HCT116 (cell line): Measurements from ENCODE around the gene AP4M1. TPM values are rescaled to one million over a fixed set of nuclear protein-coding genes. Genes with fewer than 3 reads are reported as not detected.

ENCODE experiments used
- ATAC-seq: fragments of 200-7000 bp; cut with Tn5 transposase; 2 replicates; pipeline ENCODE4 v1.9.1; 2020; ENCODE audit warnings: mild to moderate bottlenecking, moderate library complexity
- BruUV-seq: library from RNA; stranded (reverse); fragments of 400-500 nt; replicated peaks from 2 replicates; lab custom pipeline; 2021; lab: Mats Ljungman, UMichigan
- CTCF ChIA-PET: fragments of 300-600 bp; sonication (Branson Sonifier 250); formaldehyde crosslinking; loops from one replicate; lab custom pipeline; 2021; ENCODE audit warnings: antibody characterized with exemption; lab: Charles Lee
- POLR2A ChIA-PET: fragments of 300-600, 350-600 bp; sonication (Branson Sonifier 250); formaldehyde crosslinking; loops from one replicate; lab custom pipeline; 2021; ENCODE audit warnings: antibody characterized with exemption; lab: Charles Lee
- RAD21 ChIA-PET, 2 experiments: fragments of 300-600 bp; sonication (Branson Sonifier 250); formaldehyde crosslinking; loops; one replicate each; lab custom pipeline; 2023; ENCODE audit warnings: low total read pairs in 2 of 2; ENCODE audit not compliant: uncharacterized antibody in 2 of 2, unreplicated experiment in 2 of 2, low non-redundant PET in 1 of 2; lab: Charles Lee
- DNase-seq: peaks from one replicate; pipeline ENCODE4 v3.0.0-alpha.2; 2010; ENCODE audit warnings: low read depth, low spot score
- H2AFZ ChIP-seq: fragments of 200-600 bp; shearing (Covaris generic), sonication (generic); 2 replicates; pipeline ENCODE4 v1.6.1; 2017; ENCODE audit warnings: low read depth, mixed run types, mixed read lengths, antibody characterized with exemption, low read length; ENCODE audit not compliant: poor library complexity, severe bottlenecking
- H3K27ac ChIP-seq: 2 replicates; pipeline ENCODE4 v1.5.1; 2012; ENCODE audit warnings: low read depth, low read length
- H3K27me3 ChIP-seq: fragments of 200-600 bp; sonication (generic); 2 replicates; pipeline ENCODE4 v1.6.1; 2016; ENCODE audit warnings: mixed run types, low read length, mixed read lengths; ENCODE audit not compliant: insufficient read depth
- H3K36me3 ChIP-seq, 2 experiments: fragments of 200-500 bp in 1 of 2; fragments of 200-600 bp in 1 of 2; sonication (Bioruptor generic) in 1 of 2; sonication (generic) in 1 of 2; 2 replicates each; pipeline versions ENCODE4 v1.5.1 to v1.6.1; 2014 to 2016; ENCODE audit warnings: low read length in 2 of 2, inconsistent platforms in 1 of 2, mixed read lengths in 1 of 2, mixed run types in 1 of 2; ENCODE audit not compliant: insufficient read depth in 2 of 2, control insufficient read depth in 1 of 2
- H3K4me1 ChIP-seq, 2 experiments: fragments of 200-600 bp in 1 of 2; sonication (generic) in 1 of 2; 2 replicates each; pipeline versions ENCODE4 v1.5.1 to v1.6.1; 2012 to 2017; ENCODE audit warnings: low read length in 2 of 2, inconsistent platforms in 1 of 2, mild to moderate bottlenecking in 1 of 2, mixed read lengths in 1 of 2, mixed run types in 1 of 2, moderate library complexity in 1 of 2; ENCODE audit not compliant: insufficient read depth in 2 of 2, control insufficient read depth in 1 of 2
- H3K4me2 ChIP-seq: fragments of 200-600 bp; sonication (generic); 2 replicates; pipeline ENCODE4 v1.6.1; 2017; ENCODE audit warnings: mixed run types, low read length, mixed read lengths
- H3K4me3 ChIP-seq, 2 experiments: fragments of 200-600 bp in 1 of 2; sonication (generic) in 1 of 2; replicated peaks in 1 of 2; 2 replicates each; pipeline ENCODE4 v1.5.1; 2011 to 2016; ENCODE audit warnings: low read length in 2 of 2, control low read depth in 1 of 2, low read depth in 1 of 2, mild to moderate bottlenecking in 1 of 2, mixed read lengths in 1 of 2, mixed run types in 1 of 2
- H3K79me2 ChIP-seq: fragments of 200-600 bp; sonication (generic); 2 replicates; pipeline ENCODE4 v1.6.1; 2017; ENCODE audit warnings: mild to moderate bottlenecking, mixed run types, low read length, moderate library complexity, mixed read lengths; ENCODE audit not compliant: insufficient read depth
- H3K9ac ChIP-seq: fragments of 200-600 bp; sonication (generic); 2 replicates; pipeline ENCODE4 v1.6.1; 2016; ENCODE audit warnings: low read length, mixed read lengths
- H3K9me2 ChIP-seq: fragments of 200-600 bp; sonication (generic), shearing (Covaris generic); 2 replicates; pipeline ENCODE4 v1.6.1; 2017; ENCODE audit warnings: mixed run types, mild to moderate bottlenecking, moderate library complexity; ENCODE audit not compliant: insufficient read depth
- H3K9me3 ChIP-seq, 2 experiments: fragments of 200-500 bp in 1 of 2; fragments of 200-600 bp in 1 of 2; sonication (Bioruptor generic) in 1 of 2; sonication (generic) in 1 of 2; 2 replicates each; pipeline ENCODE4 v1.6.1; 2014 to 2017; ENCODE audit warnings: low read length in 2 of 2, mixed read lengths in 2 of 2, inconsistent platforms in 1 of 2, low read depth in 1 of 2, mild to moderate bottlenecking in 1 of 2, mixed run types in 1 of 2, moderate library complexity in 1 of 2; ENCODE audit not compliant: control insufficient read depth in 1 of 2, insufficient read depth in 1 of 2
- H4K20me1 ChIP-seq: fragments of 200-600 bp; sonication (generic), shearing (Covaris generic); 2 replicates; pipeline ENCODE4 v1.6.1; 2017; ENCODE audit warnings: mixed run types, mild to moderate bottlenecking, moderate library complexity; ENCODE audit not compliant: insufficient read depth
- ATF3 ChIP-seq: IDR thresholded peaks from 2 replicates; pipeline ENCODE4 v1.6.1; 2012
- CBX3 ChIP-seq: IDR thresholded peaks from 2 replicates; pipeline ENCODE4 v1.6.1; 2012; ENCODE audit warnings: low read depth
- CEBPB ChIP-seq: IDR thresholded peaks from 2 replicates; pipeline ENCODE4 v1.6.1; 2012; ENCODE audit warnings: low read depth
- ELF1 ChIP-seq: IDR thresholded peaks from 2 replicates; pipeline ENCODE4 v1.6.1; 2012; ENCODE audit warnings: low read depth, borderline replicate concordance
- FOSL1 ChIP-seq: IDR thresholded peaks from 2 replicates; pipeline ENCODE4 v1.6.1; 2012; ENCODE audit warnings: low read depth
- JUND ChIP-seq: IDR thresholded peaks from 2 replicates; pipeline ENCODE4 v1.6.1; 2012
- MAX ChIP-seq: IDR thresholded peaks from 2 replicates; pipeline ENCODE4 v1.6.1; 2012
- POLR2A ChIP-seq: IDR thresholded peaks from 2 replicates; pipeline ENCODE4 v1.7.0; 2011; ENCODE audit warnings: borderline replicate concordance; ENCODE audit not compliant: insufficient read depth, insufficient read length; ENCODE audit errors: extremely low read depth
- POLR2AphosphoS5 ChIP-seq: IDR thresholded peaks from 2 replicates; pipeline ENCODE4 v1.6.1; 2011; ENCODE audit warnings: mild to moderate bottlenecking, low read depth, low read length, moderate library complexity
- RAD21 ChIP-seq: IDR thresholded peaks from 2 replicates; pipeline ENCODE4 v1.6.1; 2012; ENCODE audit warnings: low read depth, mild to moderate bottlenecking
- REST ChIP-seq: IDR thresholded peaks from 2 replicates; pipeline ENCODE4 v1.6.1; 2012; ENCODE audit warnings: low read depth
- SP1 ChIP-seq: IDR thresholded peaks from 2 replicates; pipeline ENCODE4 v1.6.1; 2012; ENCODE audit warnings: low read depth
- SRF ChIP-seq: IDR thresholded peaks from 2 replicates; pipeline ENCODE4 v1.6.1; 2012; ENCODE audit warnings: low read depth
- YY1 ChIP-seq: IDR thresholded peaks from 2 replicates; pipeline ENCODE4 v1.6.1; 2011; ENCODE audit warnings: low read length, low read depth, moderate library complexity, mild to moderate bottlenecking; ENCODE audit not compliant: insufficient replicate concordance; ENCODE audit errors: extremely low read depth
- ZBTB33 ChIP-seq: IDR thresholded peaks from 2 replicates; pipeline ENCODE4 v1.6.1; 2011; ENCODE audit warnings: mild to moderate bottlenecking, low read length, moderate library complexity; ENCODE audit not compliant: insufficient replicate concordance; ENCODE audit errors: extremely low read depth
- ZFX ChIP-seq: fragments of 450-650 bp; IDR thresholded peaks from 2 replicates; pipeline ENCODE4 v1.6.1; 2017
- ZNF274 ChIP-seq: fragments of 200-500 bp; sonication (Bioruptor generic); IDR thresholded peaks from 2 replicates; pipeline ENCODE4 v1.6.1; 2014; ENCODE audit warnings: mild to moderate bottlenecking, low read depth, low read length, inconsistent platforms
- intact Hi-C: fragments of 100-400 bp; cut with micrococcal nuclease; formaldehyde crosslinking; loops from 2 replicates; pipeline ENCODE4 v1.10.0; 2022
- total RNA-seq: library from RNA; stranded (reverse); gene quantifications from one replicate; pipeline ENCODE4 v1.2.1, GENCODE V29; 2021; ENCODE audit not compliant: unreplicated experiment

The AP4M1 gene
- total RNA-seq, 1 experiment from 2014 or later: 20.0 TPM

- ATAC-seq: no peak
- no TSS peak for BruUV-seq
Measured at GRCh38 chr7:100142461-100142860, 41.0 kb downstream of the AP4M1 start.

More at GRCh38 chr7:100142461-100142860, 41.0 kb downstream of the AP4M1 start:
- DNase-seq: no peak
- no peaks in the 10 kb centered on the region for H3K4me1 ChIP-seq
- no peaks in the 10 kb centered on the region for H4K20me1 ChIP-seq
- ChIA-PET CTCF (interaction anchor here (1.0 to 1.4 kb wide), 2 partner anchors 10 to 12 kb away, joined by 3 read pairs; no protein-coding TSS in a partner anchor), RAD21 (no interaction called here), POLR2A (no interaction called here)
- H3K9me3 ChIP-seq: no peaks in the 10 kb centered on the region
- no peaks in the 10 kb centered on the region for H3K9me2 ChIP-seq
- H3K27ac ChIP-seq: no peak overlapping the region
- intact Hi-C loops: no loop called here
- no peak for TF ChIP-seq POLR2A
- no peak for TF ChIP-seq ELF1
- no peak for TF ChIP-seq SRF
- no peak for TF ChIP-seq CBX3
- no peak for TF ChIP-seq JUND
- no peak for TF ChIP-seq RAD21
- no peak for TF ChIP-seq FOSL1
- TF ChIP-seq ZFX: no peak
- TF ChIP-seq SP1: no peak
- TF ChIP-seq ZNF274: no peak
- no peak for TF ChIP-seq MAX
- TF ChIP-seq ZBTB33: no peak
- no peak for TF ChIP-seq CEBPB
- no peak for TF ChIP-seq POLR2AphosphoS5
- TF ChIP-seq ATF3: no peak
- no peak for TF ChIP-seq YY1
- TF ChIP-seq REST: no peak
- H3K9ac ChIP-seq: no peak overlapping the region
- H3K27me3 ChIP-seq: no peaks in the 10 kb centered on the region
- H3K4me3 ChIP-seq: no peak overlapping the region
- H3K79me2 ChIP-seq: no peaks in the 10 kb centered on the region
- H3K4me2 ChIP-seq: no peak overlapping the region
- no peak overlapping the region for H2AFZ ChIP-seq
- H3K36me3 ChIP-seq: no peaks in the 10 kb centered on the region
